Activated CD4-positive, alpha-beta T cell treated with anti-CD3 and anti-CD28 coated beads for 48 hours (primary cell): ENCODE results near the gene LIPA.
"Not testable (repeated sequence)": the region's sequence is repeated elsewhere in the genome, so short reads cannot be mapped to it uniquely, and the experiment has no call there.

Experiments
- DNase-seq: peaks from one replicate; pipeline ENCODE4 v3.0.0-alpha.2; 2020

LIPA gene

GRCh38 chr10:89207181-89207800 is 44.3 kb downstream of the LIPA start, which contains the start of gene CH25H:
Gene CH25H (minus strand): TSS chr10:89207317. CDS start chr10:89207292, 25 bp downstream.
- peak; percentile 71 for DNase-seq

- peak; percentile 29 for DNase-seq
Measured at GRCh38 chr10:89206402-89207180, 45.0 kb downstream of the LIPA start.

- no peak for DNase-seq
Measured at GRCh38 chr10:89204621-89205185, 46.9 kb downstream of the LIPA start.

- no peak for DNase-seq
Measured at GRCh38 chr10:89203237-89203636, 48.3 kb downstream of the LIPA start.

- DNase-seq = no peak
Measured at GRCh38 chr10:89202033-89202425, 49.5 kb downstream of the LIPA start.

- no peak for DNase-seq
Measured at GRCh38 chr10:89201345-89202032, 50.1 kb downstream of the LIPA start.

- DNase-seq = no peak
Measured at GRCh38 chr10:89197473-89197872, 54.1 kb downstream of the LIPA start.

GRCh38 chr10:89191301-89191700 is 60.3 kb downstream of the LIPA start:
- not testable (repeated sequence) for DNase-seq

GRCh38 chr10:89189211-89189734 is 62.3 kb downstream of the LIPA start:
- DNase-seq = no peak

- no peak for DNase-seq
Measured at GRCh38 chr10:89185658-89186057, 65.9 kb downstream of the LIPA start.

- no peak for DNase-seq
Measured at GRCh38 chr10:89184638-89185037, 66.9 kb downstream of the LIPA start.

GRCh38 chr10:89183571-89183970 is 68.0 kb downstream of the LIPA start:
- DNase-seq = no peak

- DNase-seq = peak; percentile 12
Measured at GRCh38 chr10:89182894-89183293, 68.7 kb downstream of the LIPA start.

- DNase-seq = no peak
Measured at GRCh38 chr10:89175816-89176215, 75.8 kb downstream of the LIPA start.

GRCh38 chr10:89173075-89173474 is 78.5 kb downstream of the LIPA start:
- no peak for DNase-seq

- DNase-seq = no peak
Measured at GRCh38 chr10:89171996-89172395, 79.6 kb downstream of the LIPA start.

- DNase-seq = no peak
Measured at GRCh38 chr10:89171263-89171872, 80.2 kb downstream of the LIPA start.

- not testable (repeated sequence) for DNase-seq
Measured at GRCh38 chr10:89168354-89168900, 83.1 kb downstream of the LIPA start.

GRCh38 chr10:89167915-89168314 is 83.7 kb downstream of the LIPA start:
- no peak for DNase-seq

- no peak for DNase-seq
Measured at GRCh38 chr10:89165923-89166322, 85.7 kb downstream of the LIPA start.

- DNase-seq = no peak
Measured at GRCh38 chr10:89164920-89165319, 86.7 kb downstream of the LIPA start.

- DNase-seq = no peak
Measured at GRCh38 chr10:89164080-89164479, 87.5 kb downstream of the LIPA start.
